SU-DHL-6 (cell line): ENCODE measurements around the gene RGCC.

ENCODE experiments used
- H2AFZ ChIP-seq: fragments of 200-600 bp; sonication (generic); 2 replicates; pipeline ENCODE4 v1.6.1; 2014; ENCODE audit warnings: low read depth, mild to moderate bottlenecking, moderate library complexity, mixed read lengths, antibody characterized with exemption, low read length; ENCODE audit not compliant: severe bottlenecking
- H3F3A ChIP-seq: fragments of 200-600 bp; shearing (Covaris generic); 2 replicates; pipeline ENCODE4 v1.6.0; 2016; ENCODE audit warnings: antibody characterized with exemption, mild to moderate bottlenecking; ENCODE audit not compliant: insufficient read depth
- H3K27ac ChIP-seq: fragments of 200-600 bp; sonication (generic); 2 replicates; pipeline ENCODE4 v1.5.1; 2016; ENCODE audit warnings: low read depth, mild to moderate bottlenecking, low read length, moderate library complexity, mixed read lengths
- H3K27me3 ChIP-seq: fragments of 200-600 bp; sonication (generic), shearing (Covaris generic); 2 replicates; pipeline ENCODE4 v1.6.0; 2014; ENCODE audit warnings: mild to moderate bottlenecking, low read length
- H3K36me3 ChIP-seq: fragments of 200-600 bp; sonication (generic); 2 replicates; pipeline ENCODE4 v1.6.1; 2014; ENCODE audit warnings: mild to moderate bottlenecking, low read length, mixed read lengths
- H3K4me2 ChIP-seq: fragments of 300-600, 200-600 bp; shearing (Covaris generic), sonication (generic); 2 replicates; pipeline ENCODE4 v1.6.0; 2014; ENCODE audit warnings: low read length, low read depth, mild to moderate bottlenecking; ENCODE audit not compliant: poor library complexity, severe bottlenecking
- H3K4me3 ChIP-seq: fragments of 200-600 bp; sonication (generic); 2 replicates; pipeline ENCODE4 v1.5.1; 2014; ENCODE audit warnings: antibody characterized with exemption, low read length, mild to moderate bottlenecking, mixed read lengths; ENCODE audit not compliant: insufficient read depth, poor library complexity, severe bottlenecking
- H3K79me2 ChIP-seq: fragments of 200-600 bp; sonication (generic); 2 replicates; pipeline ENCODE4 v1.6.1; 2014; ENCODE audit warnings: mild to moderate bottlenecking, low read length, moderate library complexity; ENCODE audit not compliant: insufficient read depth
- H3K9ac ChIP-seq: fragments of 200-600 bp; sonication (generic); 2 replicates; pipeline ENCODE4 v1.7.0; 2014; ENCODE audit warnings: mild to moderate bottlenecking, low read length
- H3K9me2 ChIP-seq: fragments of 200-600 bp; sonication (generic); replicated peaks from 2 replicates; pipeline ENCODE4 v1.6.1; 2014; ENCODE audit warnings: low read length; ENCODE audit not compliant: insufficient read depth
- H3K9me3 ChIP-seq: fragments of 200-600 bp; sonication (generic); 2 replicates; pipeline ENCODE4 v1.6.1; 2014; ENCODE audit warnings: low read length, mixed read lengths; ENCODE audit not compliant: insufficient read depth
- H4K20me1 ChIP-seq: fragments of 200-600 bp; sonication (generic); 2 replicates; pipeline ENCODE4 v1.6.1; 2014; ENCODE audit warnings: low read depth, mild to moderate bottlenecking, antibody characterized with exemption, low read length, moderate library complexity, mixed read lengths
- EZH2phosphoT487 ChIP-seq: fragments of 200-600 bp; sonication (generic), shearing (Covaris generic); conservative IDR thresholded peaks from 2 replicates; pipeline ENCODE4 v1.6.1; 2018; ENCODE audit warnings: mild to moderate bottlenecking, antibody characterized with exemption, low read length, moderate library complexity, mixed read lengths
- TF ChIP-seq, protein P1 (sequence below): fragments of 200-600 bp; sonication (generic); IDR thresholded peaks from one replicate; pipeline ENCODE4 v1.5.1; 2017; ENCODE audit warnings: antibody characterized with exemption, mild to moderate bottlenecking, low read length, moderate library complexity; ENCODE audit not compliant: insufficient read depth, poor library complexity, severe bottlenecking

RGCC gene

DNA sequence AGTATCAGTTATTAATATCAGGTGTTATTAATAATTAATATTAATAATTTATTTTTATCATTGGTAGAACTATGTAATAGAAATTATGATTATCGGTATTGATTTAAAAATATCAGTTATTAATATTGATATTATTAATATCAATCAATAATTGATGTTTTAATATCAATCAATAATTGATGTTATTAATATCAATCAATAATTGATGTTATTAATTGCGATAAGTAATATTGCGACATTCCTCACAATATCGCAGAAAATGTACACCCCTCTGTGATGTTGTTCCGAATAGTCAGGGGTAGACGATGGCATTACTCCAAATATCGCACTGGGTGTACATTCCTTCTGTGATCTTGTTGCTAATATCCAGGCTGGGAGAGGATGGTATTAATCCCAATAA lies 3.7 kb upstream of the RGCC start:
- Histone ChIP-seq H3K9me2 (no peaks in the 10 kb centered on the region), H3K79me2 (peaks cover 10% of the 10 kb centered on the region), H3K27me3 (no peaks in the 10 kb centered on the region), H3K36me3 (no peaks in the 10 kb centered on the region; the same call in 1 of the 2 replicates), H3K9me3 (no peaks in the 10 kb centered on the region), H2AFZ (no peak overlapping the region), H3F3A (peaks cover 9% of the 10 kb centered on the region), H3K9ac (no peak overlapping the region), H4K20me1 (no peaks in the 10 kb centered on the region), H3K4me2 (no peak overlapping the region), H3K27ac (no peak overlapping the region), H3K4me3 (no peak overlapping the region)
- no peak for TF ChIP-seq EZH2phosphoT487
- TF ChIP-seq, protein P1, sequence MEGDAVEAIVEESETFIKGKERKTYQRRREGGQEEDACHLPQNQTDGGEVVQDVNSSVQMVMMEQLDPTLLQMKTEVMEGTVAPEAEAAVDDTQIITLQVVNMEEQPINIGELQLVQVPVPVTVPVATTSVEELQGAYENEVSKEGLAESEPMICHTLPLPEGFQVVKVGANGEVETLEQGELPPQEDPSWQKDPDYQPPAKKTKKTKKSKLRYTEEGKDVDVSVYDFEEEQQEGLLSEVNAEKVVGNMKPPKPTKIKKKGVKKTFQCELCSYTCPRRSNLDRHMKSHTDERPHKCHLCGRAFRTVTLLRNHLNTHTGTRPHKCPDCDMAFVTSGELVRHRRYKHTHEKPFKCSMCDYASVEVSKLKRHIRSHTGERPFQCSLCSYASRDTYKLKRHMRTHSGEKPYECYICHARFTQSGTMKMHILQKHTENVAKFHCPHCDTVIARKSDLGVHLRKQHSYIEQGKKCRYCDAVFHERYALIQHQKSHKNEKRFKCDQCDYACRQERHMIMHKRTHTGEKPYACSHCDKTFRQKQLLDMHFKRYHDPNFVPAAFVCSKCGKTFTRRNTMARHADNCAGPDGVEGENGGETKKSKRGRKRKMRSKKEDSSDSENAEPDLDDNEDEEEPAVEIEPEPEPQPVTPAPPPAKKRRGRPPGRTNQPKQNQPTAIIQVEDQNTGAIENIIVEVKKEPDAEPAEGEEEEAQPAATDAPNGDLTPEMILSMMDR, result no peak

GRCh38 chr13:41454170-41454569 lies 3.2 kb upstream of the RGCC start:
- Histone ChIP-seq H3K36me3 (no peaks in the 10 kb centered on the region; the same call in 1 of the 2 replicates), H3K4me3 (no peak overlapping the region), H2AFZ (no peak overlapping the region), H3K27me3 (no peaks in the 10 kb centered on the region), H3K9me3 (no peaks in the 10 kb centered on the region), H4K20me1 (no peaks in the 10 kb centered on the region), H3F3A (peaks cover 14% of the 10 kb centered on the region), H3K27ac (no peak overlapping the region), H3K9me2 (no peaks in the 10 kb centered on the region), H3K4me2 (no peak overlapping the region), H3K79me2 (peaks cover 15% of the 10 kb centered on the region), H3K9ac (no peak overlapping the region)
- no peak for TF ChIP-seq EZH2phosphoT487
- TF ChIP-seq, protein P1, result no peak

GRCh38 chr13:41455725-41456419 lies 1.5 kb upstream of the RGCC start:
- Histone ChIP-seq H3K9ac (no peak overlapping the region), H3K27ac (no peak overlapping the region), H3K27me3 (no peaks in the 10 kb centered on the region), H4K20me1 (no peaks in the 10 kb centered on the region), H2AFZ (no peak overlapping the region), H3K79me2 (peaks cover 32% of the 10 kb centered on the region), H3F3A (peaks cover 31% of the 10 kb centered on the region), H3K4me2 (no peak overlapping the region), H3K9me3 (no peaks in the 10 kb centered on the region), H3K36me3 (peaks cover under 1% of the 10 kb centered on the region; the same call in 1 of the 2 replicates), H3K4me3 (no peak overlapping the region), H3K9me2 (no peaks in the 10 kb centered on the region)
- TF ChIP-seq, protein P1, result no peak
- no peak for TF ChIP-seq EZH2phosphoT487
